Natural killer cell (primary cell): ENCODE results near the gene DGKD. TPM values are rescaled to one million over a fixed set of nuclear protein-coding genes. Genes with fewer than 3 reads are reported as not detected.

Source experiments
- ATAC-seq, 3 donors: fragments of 150-1000 bp in 2 of 3; fragments of 200-7000 bp in 1 of 3; cut with Tn5 transposase; 1 replicate in 1 of 3; 2 replicates in 2 of 3; pipeline ENCODE4 v1.10.0; 2021; ENCODE audit warnings: mild to moderate bottlenecking in 2 of 3, moderate library complexity in 2 of 3
- DNase-seq, 2 donors: peaks; one replicate each; pipeline versions ENCODE4 v3.0.0 to v3.0.0-alpha.2; 2013 to 2021; ENCODE audit warnings: mixed read lengths in 1 of 2
- H3K27ac ChIP-seq: one replicate; pipeline ENCODE4 v1.5.1; 2013; ENCODE audit warnings: mild to moderate bottlenecking, low read length
- H3K27me3 ChIP-seq: one replicate; pipeline ENCODE4 v1.6.1; 2013; ENCODE audit warnings: low read length; ENCODE audit not compliant: control insufficient read depth, insufficient read depth
- H3K36me3 ChIP-seq: one replicate; pipeline ENCODE4 v1.6.1; 2013; ENCODE audit warnings: low read length; ENCODE audit not compliant: control insufficient read depth, insufficient read depth
- H3K4me1 ChIP-seq: one replicate; pipeline ENCODE4 v1.6.1; 2013; ENCODE audit warnings: low read length; ENCODE audit not compliant: control insufficient read depth, insufficient read depth
- H3K4me3 ChIP-seq: one replicate; pipeline ENCODE4 v1.5.1; 2013; ENCODE audit warnings: low read length
- H3K9me3 ChIP-seq: one replicate; pipeline ENCODE4 v1.6.1; 2013; ENCODE audit warnings: low read length; ENCODE audit not compliant: control insufficient read depth, insufficient read depth
- H3K27ac Mint-ChIP-seq, 2 donors: one replicate each; pipeline ENCODE4 v1.8.0; 2022; ENCODE audit warnings: mild to moderate bottlenecking in 2 of 2, mixed read lengths in 2 of 2, moderate library complexity in 1 of 2
- H3K27me3 Mint-ChIP-seq, 2 donors: one replicate each; pipeline ENCODE4 v1.8.0; 2022; ENCODE audit warnings: low read depth in 2 of 2, mixed read lengths in 2 of 2
- H3K36me3 Mint-ChIP-seq: one replicate; pipeline ENCODE4 v1.8.0; 2022; ENCODE audit warnings: mixed read lengths
- H3K4me1 Mint-ChIP-seq, 2 donors: one replicate each; pipeline ENCODE4 v1.8.0; 2022; ENCODE audit warnings: mixed read lengths in 2 of 2
- H3K4me3 Mint-ChIP-seq: one replicate; pipeline ENCODE4 v1.8.0; 2022; ENCODE audit warnings: mild to moderate bottlenecking, moderate library complexity, mixed read lengths
- H3K9me3 Mint-ChIP-seq, 2 donors: one replicate each; pipeline ENCODE4 v1.8.0; 2022; ENCODE audit warnings: mixed read lengths in 2 of 2
- CTCF ChIP-seq: fragments of 200-600 bp; IDR thresholded peaks from one replicate; pipeline ENCODE4 v1.8.0; 2022; ENCODE audit warnings: antibody characterized with exemption
- WGBS: methylation state at CpG from one replicate; pipeline ENCODE4 v1.1.7; 2013; ENCODE audit warnings: missing lambda C conversion rate; ENCODE audit not compliant: insufficient coverage; 5-methylcytosine and 5-hydroxymethylcytosine counted together
- intact Hi-C: fragments of 100-400 bp; cut with micrococcal nuclease; formaldehyde crosslinking; loops from one replicate; pipeline ENCODE4 v1.14.2; 2022
- total RNA-seq, 4 donors: library from RNA; stranded (reverse); fragments of 120-200 nt in 1 of 4; gene quantifications; one replicate each; pipeline versions ENCODE4 v1.2.3 to v1.2.4, GENCODE V29; 2013 to 2022

Gene DGKD
- total RNA-seq, 3 donors from 2014 or later (not counting 1 experiment from before 2014, with no cell fraction given), result 299 to 456 (median 329) TPM

- no peak for TF ChIP-seq CTCF
- Mint-ChIP-seq H3K27ac (peak overlapping the region in 1 of 2 donors; percentile 78), H3K9me3 (no peaks in the 10 kb centered on the region), H3K36me3 (peaks cover 9% of the 10 kb centered on the region), H3K4me1 (peaks cover 71 to 77% of the 10 kb centered on the region in 2 donors), H3K27me3 (no peaks in the 10 kb centered on the region), H3K4me3 (no peak overlapping the region)
- H3K27me3 ChIP-seq, result no peaks in the 10 kb centered on the region
- no CpG with 5 or more reads among the region's 1 CpG for WGBS
- H3K4me3 ChIP-seq, result no peak overlapping the region
- peaks cover 13% of the 10 kb centered on the region for H3K36me3 ChIP-seq
- DNase-seq (no peak), ATAC-seq (no peak)
- peaks cover 12% of the 10 kb centered on the region for H3K4me1 ChIP-seq
- intact Hi-C loops, result no loop called here
- H3K27ac ChIP-seq, result no peak overlapping the region
- H3K9me3 ChIP-seq, result no peaks in the 10 kb centered on the region
These were observed 76.4 kb downstream of the DGKD start for GRCh38 chr2:233430651-233431050.

GRCh38 chr2:233433029-233433428 lies 78.7 kb downstream of the DGKD start:
- H3K36me3 ChIP-seq, result peaks cover 36% of the 10 kb centered on the region
- DNase-seq (no peak), ATAC-seq (no peak)
- intact Hi-C loops, result no loop called here
- Mint-ChIP-seq H3K27ac (peak overlapping the region in 1 of 2 donors; percentile 34), H3K4me1 (peaks cover 49 to 56% of the 10 kb centered on the region in 2 donors), H3K36me3 (peaks cover 9% of the 10 kb centered on the region), H3K27me3 (no peaks in the 10 kb centered on the region), H3K9me3 (no peaks in the 10 kb centered on the region), H3K4me3 (no peak overlapping the region)
- H3K27ac ChIP-seq, result no peak overlapping the region
- TF ChIP-seq CTCF, result no peak
- no peaks in the 10 kb centered on the region for H3K27me3 ChIP-seq
- WGBS, result 93% methylated on average over 1 of the region's 2 CpGs
- H3K4me3 ChIP-seq, result no peak overlapping the region
- H3K4me1 ChIP-seq, result peaks cover 18% of the 10 kb centered on the region
- no peaks in the 10 kb centered on the region for H3K9me3 ChIP-seq

GRCh38 chr2:233433794-233434193 lies 79.5 kb downstream of the DGKD start:
- Histone ChIP-seq H3K4me1 (peaks cover 16% of the 10 kb centered on the region), H3K36me3 (peaks cover 43% of the 10 kb centered on the region), H3K9me3 (no peaks in the 10 kb centered on the region), H3K27ac (no peak overlapping the region), H3K27me3 (no peaks in the 10 kb centered on the region), H3K4me3 (no peak overlapping the region)
- WGBS, result 88% methylated on average over 1 of the region's 1 CpG
- no peaks in the 10 kb centered on the region for H3K27me3 Mint-ChIP-seq
- peak overlapping the region; percentile 46 to 56 for H3K27ac Mint-ChIP-seq
- no peaks in the 10 kb centered on the region for H3K9me3 Mint-ChIP-seq
- TF ChIP-seq CTCF, result no peak
- ATAC-seq, result no peak
- H3K4me1 Mint-ChIP-seq, result peaks cover 45 to 52% of the 10 kb centered on the region in 2 donors
- DNase-seq, result no peak
- peaks cover 14% of the 10 kb centered on the region for H3K36me3 Mint-ChIP-seq
- intact Hi-C loops, result no loop called here
- no peak overlapping the region for H3K4me3 Mint-ChIP-seq

- peaks cover 40 to 51% of the 10 kb centered on the region in 2 donors for H3K4me1 Mint-ChIP-seq
- Histone ChIP-seq H3K4me3 (no peak overlapping the region), H3K4me1 (peaks cover 16% of the 10 kb centered on the region), H3K36me3 (peaks cover 53% of the 10 kb centered on the region), H3K27ac (no peak overlapping the region), H3K9me3 (no peaks in the 10 kb centered on the region), H3K27me3 (no peaks in the 10 kb centered on the region)
- whole genome bisulfite sequencing, result 83% methylated on average over 18 of the region's 18 CpGs
- TF ChIP-seq CTCF, result no peak
- no peaks in the 10 kb centered on the region for H3K27me3 Mint-ChIP-seq
- no peaks in the 10 kb centered on the region for H3K9me3 Mint-ChIP-seq
- DNase-seq (peak in 1 of 2 donors; percentile 6), ATAC-seq (no peak)
- peaks cover 17% of the 10 kb centered on the region for H3K36me3 Mint-ChIP-seq
- peak overlapping the region; percentile 46 to 56 for H3K27ac Mint-ChIP-seq
- H3K4me3 Mint-ChIP-seq, result no peak overlapping the region
- intact Hi-C loops, result no loop called here
These were observed 80.5 kb downstream of the DGKD start for GRCh38 chr2:233434666-233435330.
